Amniotic stem cell (primary cell): Measurements from ENCODE around the gene FRMD1.

Experiments used
- DNase-seq: peaks from one replicate; lab custom pipeline; 2025; lab: John Stamatoyannopoulos, UW

Gene FRMD1

GRCh38 chr6:168095716-168096250 is 16.8 kb upstream of the FRMD1 start:
- no peak for DNase-seq

GRCh38 chr6:168095171-168095691 is 16.2 kb upstream of the FRMD1 start:
- DNase-seq = no peak

GRCh38 chr6:168093634-168094033 is 14.6 kb upstream of the FRMD1 start:
- DNase-seq = no peak

DNA sequence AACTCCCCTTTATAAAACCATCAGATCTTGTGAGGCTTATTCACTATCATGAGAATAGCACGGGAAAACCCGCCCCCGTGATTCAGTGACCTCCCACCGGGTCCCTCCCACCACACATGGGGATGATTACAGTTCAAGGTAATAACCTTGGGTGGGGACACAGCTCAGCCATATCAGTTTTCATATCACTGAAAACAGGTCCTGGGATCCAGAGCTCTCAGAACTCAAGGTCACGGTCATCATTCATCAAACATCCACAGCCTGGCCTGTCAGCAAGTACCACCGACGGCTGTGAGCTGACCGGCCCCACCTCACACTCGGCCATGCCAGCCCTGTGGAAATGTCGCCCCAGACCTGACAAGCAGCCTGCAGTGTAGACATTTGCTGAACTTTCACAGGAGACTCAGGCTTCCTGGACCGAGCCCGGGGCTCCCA is 14.1 kb upstream of the FRMD1 start:
- DNase-seq = no peak

- no peak for DNase-seq
These were observed 13.5 kb upstream of the FRMD1 start for GRCh38 chr6:168092541-168092940.

DNA sequence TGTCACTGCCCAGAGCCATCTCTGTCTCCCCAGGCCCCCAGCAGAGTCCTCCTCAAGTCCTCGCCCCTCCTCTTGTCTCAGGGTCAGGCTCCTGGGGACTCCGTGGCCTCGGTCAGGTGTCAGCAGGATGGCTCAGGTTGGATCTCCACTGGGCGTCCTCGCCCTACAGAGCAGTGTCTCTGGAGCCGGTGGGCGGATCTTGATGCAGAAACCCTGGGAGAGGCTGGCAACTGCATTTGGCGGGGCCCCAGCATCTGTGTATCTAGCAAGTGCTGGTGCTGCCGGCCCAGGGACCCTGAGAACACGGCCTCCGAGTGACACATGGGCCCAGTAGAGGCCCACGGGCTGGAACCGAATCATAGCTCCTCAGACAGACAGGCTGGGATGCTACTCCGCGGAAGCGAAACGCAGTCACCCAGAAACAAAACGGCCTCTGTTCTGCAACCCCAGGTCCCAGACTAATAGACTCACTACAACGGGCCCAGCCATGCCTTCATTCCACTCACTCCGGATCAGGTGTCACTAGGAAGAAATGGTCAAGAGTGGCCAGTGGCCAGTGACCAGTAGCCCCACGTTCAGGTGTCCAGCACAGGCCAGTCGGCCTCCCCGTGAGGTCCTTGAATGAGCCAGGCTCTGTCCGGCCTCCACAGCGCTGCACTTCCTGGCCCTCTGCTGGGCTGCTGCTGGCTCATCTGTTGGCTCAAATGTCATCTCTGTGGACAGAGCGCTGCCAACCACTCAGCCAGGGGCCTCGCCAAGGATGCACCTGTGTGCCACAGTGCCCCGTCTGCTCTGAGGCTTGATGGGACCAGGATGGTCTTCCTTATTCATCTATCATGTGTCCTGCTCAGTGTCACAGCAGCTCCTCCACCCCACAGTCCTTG is 12.6 kb upstream of the FRMD1 start:
- no peak for DNase-seq

- no peak for DNase-seq
These were observed 11.7 kb upstream of the FRMD1 start for GRCh38 chr6:168090706-168091105.

DNA sequence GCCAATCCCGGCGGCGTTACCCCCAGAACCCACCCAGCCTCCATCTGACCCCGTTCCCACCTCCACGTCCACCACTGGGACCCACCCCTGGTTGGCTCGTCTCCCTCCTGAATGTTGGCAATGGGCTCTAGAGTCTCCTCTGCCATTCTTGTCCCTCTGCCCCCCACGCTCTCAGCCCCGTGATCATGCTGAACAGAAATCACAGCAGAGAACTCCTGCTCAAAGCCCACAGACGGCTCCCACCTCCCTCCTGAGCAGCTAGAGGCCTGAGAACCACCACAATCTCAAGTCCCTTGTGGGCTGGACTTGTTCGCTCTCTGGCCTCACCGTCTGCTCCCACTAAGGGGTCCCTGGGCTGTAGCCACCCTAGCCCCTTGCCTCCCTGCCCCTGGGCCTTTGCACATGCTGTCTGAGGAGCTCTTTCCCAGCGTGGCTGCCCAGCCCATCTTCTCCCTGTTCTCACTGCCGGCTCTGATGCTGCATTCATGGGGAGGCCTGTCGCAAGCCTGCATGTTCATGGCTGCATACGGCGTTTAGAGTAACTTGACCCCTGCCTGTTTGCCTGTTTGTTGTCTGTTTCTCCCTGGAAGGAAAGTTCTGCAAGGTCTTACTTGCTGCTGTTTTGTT is 11.2 kb upstream of the FRMD1 start:
- no peak for DNase-seq

GRCh38 chr6:168089186-168090063 is 10.4 kb upstream of the FRMD1 start:
- DNase-seq = no peak

GRCh38 chr6:168088161-168089053 is 9.4 kb upstream of the FRMD1 start:
- no peak for DNase-seq

DNA sequence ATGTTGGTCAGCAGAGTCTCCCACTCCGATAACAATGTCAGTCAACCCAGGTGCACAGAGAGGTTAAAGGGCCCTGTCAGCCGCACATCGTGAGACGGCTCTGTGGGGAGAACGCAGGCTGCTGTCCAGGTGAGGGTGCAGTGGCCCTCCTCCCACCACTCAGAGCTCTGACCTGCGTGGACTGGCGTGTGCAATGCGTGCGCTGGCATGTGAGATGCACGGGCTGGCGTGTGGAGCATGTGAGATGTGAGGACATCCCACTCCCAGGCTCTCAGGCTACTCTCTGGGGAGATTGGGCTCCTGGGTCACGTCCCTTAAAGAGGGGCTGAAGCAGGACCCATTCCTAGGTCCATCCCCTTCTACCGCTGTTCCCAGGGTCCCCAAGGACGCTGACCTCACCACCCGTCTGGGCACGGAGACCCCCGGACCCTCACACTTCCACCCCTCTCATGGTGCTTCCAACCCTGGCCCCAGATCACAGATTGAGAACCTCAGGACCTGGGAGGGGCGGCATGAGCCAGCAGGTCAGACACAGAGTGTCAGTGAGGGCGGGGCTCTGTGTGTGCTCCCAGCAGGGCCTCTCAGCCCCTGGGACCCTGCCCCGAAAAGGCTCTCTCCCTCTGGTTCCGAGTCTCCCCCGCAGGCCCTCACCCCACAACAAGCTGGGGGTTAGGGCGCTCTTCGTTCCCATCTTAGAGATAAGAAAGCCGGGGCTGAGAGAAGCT is 8.6 kb upstream of the FRMD1 start:
- DNase-seq = no peak

DNA sequence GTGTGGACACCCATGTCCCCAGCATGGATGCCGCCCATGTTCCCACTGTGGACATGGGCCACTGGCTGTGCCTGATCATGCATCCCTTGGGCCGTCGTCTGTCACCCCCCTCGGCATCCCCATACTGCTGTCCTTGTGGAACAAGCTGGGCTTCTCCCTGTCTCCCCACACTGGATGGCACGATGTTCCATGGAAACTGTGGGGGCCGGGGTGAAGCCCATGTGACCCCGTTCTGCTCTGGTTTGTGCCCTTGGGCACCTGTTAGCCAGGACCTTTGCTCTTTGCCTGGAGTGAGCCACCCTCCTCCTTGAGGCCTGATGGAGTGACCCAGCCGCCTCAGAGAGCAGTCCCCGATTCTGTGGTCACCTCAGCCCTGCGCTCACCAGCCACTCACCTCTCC is 7.6 kb upstream of the FRMD1 start:
- DNase-seq = no peak

DNA sequence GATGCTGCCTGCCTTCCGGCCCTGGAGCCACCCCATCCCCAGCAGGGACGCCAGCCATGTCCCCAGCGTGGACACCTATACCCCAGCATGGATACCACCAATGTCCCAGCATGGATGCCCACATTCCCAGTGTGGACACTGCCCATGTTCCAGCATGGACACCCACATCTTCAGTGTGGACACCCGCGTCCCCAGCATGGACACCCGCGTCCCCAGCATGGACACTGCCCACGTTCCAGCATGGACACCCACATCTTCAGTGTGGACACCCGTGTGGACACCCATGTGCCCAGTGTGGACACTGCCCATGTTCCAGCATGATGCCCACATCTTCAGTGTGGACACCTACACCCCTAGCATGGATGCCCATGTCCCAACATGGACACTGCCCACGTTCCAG is 7.1 kb upstream of the FRMD1 start:
- DNase-seq = no peak

- no peak for DNase-seq
These were observed 5.6 kb upstream of the FRMD1 start for GRCh38 chr6:168084465-168085160.

GRCh38 chr6:168083514-168083885 is 4.5 kb upstream of the FRMD1 start:
- DNase-seq = no peak

GRCh38 chr6:168082860-168083513 is 4.0 kb upstream of the FRMD1 start:
- DNase-seq = no peak

DNA sequence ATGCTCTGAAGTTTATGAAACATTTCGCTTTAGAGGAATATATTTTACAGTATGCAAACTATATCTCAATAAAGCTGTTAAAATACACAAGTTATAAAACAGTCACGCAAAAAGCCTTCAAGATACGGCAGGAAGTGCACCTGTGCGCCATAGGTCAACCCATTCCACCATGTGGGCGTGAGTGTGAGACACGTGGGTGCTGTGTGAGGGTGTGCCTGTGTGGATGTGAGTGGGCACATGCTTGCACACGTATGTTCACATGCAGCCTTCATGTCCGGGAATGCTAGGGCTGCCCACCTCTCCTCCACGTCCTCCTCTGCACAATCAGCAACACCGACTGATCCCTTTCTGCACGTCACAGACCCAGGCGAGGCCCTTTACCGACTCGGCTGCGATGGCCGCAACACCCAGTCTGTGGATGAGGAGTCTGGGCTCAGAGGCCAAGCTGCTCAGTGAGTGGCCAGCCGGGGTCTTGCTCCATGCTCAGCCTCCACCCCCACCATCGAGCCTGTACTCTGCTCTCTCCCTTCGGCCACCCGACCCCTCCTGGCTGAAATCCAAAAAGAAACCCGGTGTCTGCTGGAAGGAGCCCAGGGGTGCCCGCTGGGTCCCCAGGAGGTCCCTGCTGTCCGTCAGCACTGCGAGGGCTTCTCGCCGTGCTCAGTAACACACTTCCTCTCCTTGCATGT is 3.0 kb upstream of the FRMD1 start:
- DNase-seq = no peak

DNA sequence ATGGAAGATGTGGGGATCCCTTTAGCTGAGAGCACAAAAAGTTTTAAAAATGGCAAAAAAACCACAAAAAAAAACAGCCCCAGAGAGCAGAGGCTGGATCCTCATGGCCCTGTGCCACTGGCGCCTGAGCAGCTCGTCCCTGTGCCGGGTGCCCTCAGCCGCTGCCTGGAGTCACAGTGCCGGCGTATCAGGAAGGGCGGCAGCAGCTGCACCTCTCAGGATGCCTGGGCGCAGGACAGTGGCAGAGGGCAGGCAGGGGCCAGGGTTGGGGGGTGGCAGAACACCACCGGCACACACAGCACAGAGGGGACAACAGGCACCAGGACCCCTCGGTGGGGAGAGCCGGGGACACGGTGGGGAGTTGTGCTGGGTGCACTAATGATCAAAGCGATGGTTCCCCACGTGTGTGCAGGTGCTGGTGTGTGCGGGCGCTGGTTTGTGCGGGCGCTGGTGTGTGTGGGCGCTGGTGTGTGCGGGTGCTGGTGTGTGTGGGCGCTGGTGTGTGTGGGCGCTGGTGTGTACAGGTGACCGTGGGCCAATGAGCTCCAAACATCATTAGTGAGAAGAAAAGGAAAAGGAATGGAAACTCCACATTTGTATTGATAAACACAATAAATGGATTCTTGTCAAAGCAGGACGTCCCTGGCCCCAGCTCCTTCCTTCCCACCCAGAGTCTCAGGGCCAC is 1.5 kb upstream of the FRMD1 start:
- no peak for DNase-seq
